ENCODE results near the gene PGF. TPM values are rescaled to one million over a fixed set of nuclear protein-coding genes. Genes with fewer than 3 reads are reported as not detected.
A peak's percentile ranks its signal among the peaks of the same experiment; 100 is the strongest.

PGF gene
- total and polyA plus RNA-seq, 2 of the 13 experiments (the other 11 are each of a cell fraction or from before 2014, with no cell fraction given), result 10.7 to 27.5 TPM

- TF ChIP-seq AFF4 (CRISPR knock-in tag; IDR thresholded peaks at IDR 0.05) (no peak), ZNF431 (CRISPR knock-in tag; IDR thresholded peaks at IDR 0.05; ENCODE audit: borderline replicate concordance, low read depth) (no peak; the same call in 1 of the 2 replicates), ZNF713 (CRISPR knock-in tag; IDR thresholded peaks at IDR 0.05) (no peak), ZNF512 (CRISPR knock-in tag; IDR thresholded peaks at IDR 0.05) (no peak), PITX1 (CRISPR knock-in tag; IDR thresholded peaks at IDR 0.05) (peak; percentile 68; the same call in 1 of the 2 replicates), HMG20A (CRISPR knock-in tag; IDR thresholded peaks at IDR 0.05; ENCODE audit: borderline replicate concordance) (no peak), ZNF878 (CRISPR knock-in tag; IDR thresholded peaks at IDR 0.05) (no peak), HMG20B (CRISPR knock-in tag; conservative IDR thresholded peaks at IDR 0.05) (peak; percentile 77; the same call in 1 of the 2 replicates), ATF5 (CRISPR knock-in tag; IDR thresholded peaks at IDR 0.05; ENCODE audit: low read depth) (no peak), NFAT5 (CRISPR knock-in tag; IDR thresholded peaks at IDR 0.05) (no peak), JARID2 (CRISPR knock-in tag; IDR thresholded peaks at IDR 0.05; ENCODE audit: insufficient replicate concordance) (no peak), SSRP1 (CRISPR knock-in tag; IDR thresholded peaks at IDR 0.05) (no peak), E2F2 (CRISPR knock-in tag; IDR thresholded peaks at IDR 0.05; ENCODE audit: borderline replicate concordance) (no peak)
Measured at GRCh38 chr14:74945852-74946658, 9.3 kb downstream of the PGF start (continued).
